Activated CD8-positive, alpha-beta T cell treated with anti-CD3 and anti-CD28 coated beads for 36 hours (primary cell): ENCODE results near the gene NEMF. TPM values are rescaled to one million over a fixed set of nuclear protein-coding genes. Genes with fewer than 3 reads are reported as not detected.

Experiments used
- ATAC-seq: fragments of 200-7000 bp; cut with Tn5 transposase; one replicate; pipeline ENCODE4 v1.10.0; 2021; ENCODE audit warnings: mild to moderate bottlenecking, moderate library complexity
- CTCF ChIA-PET: fragments of 350-600 bp; sonication (Branson Sonifier 250); formaldehyde crosslinking; loops from one replicate; lab custom pipeline; 2021; ENCODE audit warnings: antibody characterized with exemption; lab: Charles Lee
- POLR2A ChIA-PET: fragments of 350-600 bp; sonication (Branson Sonifier 250); formaldehyde crosslinking; loops from one replicate; lab custom pipeline; 2021; ENCODE audit warnings: antibody characterized with exemption; lab: Charles Lee
- DNase-seq: peaks from one replicate; pipeline ENCODE4 v3.0.0-alpha.2; 2020
- H3K27ac Mint-ChIP-seq: one replicate; pipeline ENCODE4 v1.8.0; 2021; ENCODE audit warnings: mild to moderate bottlenecking, mixed read lengths
- H3K27me3 Mint-ChIP-seq: one replicate; pipeline ENCODE4 v1.8.0; 2021; ENCODE audit warnings: mixed read lengths
- H3K36me3 Mint-ChIP-seq: one replicate; pipeline ENCODE4 v1.8.0; 2021; ENCODE audit warnings: low read depth, mixed read lengths
- H3K4me1 Mint-ChIP-seq: one replicate; pipeline ENCODE4 v1.8.0; 2021; ENCODE audit warnings: low read depth, mixed read lengths
- H3K4me3 Mint-ChIP-seq: one replicate; pipeline ENCODE4 v1.8.0; 2021; ENCODE audit warnings: mild to moderate bottlenecking, moderate library complexity, mixed read lengths
- H3K9me3 Mint-ChIP-seq: one replicate; pipeline ENCODE4 v1.8.0; 2021; ENCODE audit warnings: mixed read lengths
- intact Hi-C: fragments of 100-400 bp; cut with micrococcal nuclease; formaldehyde crosslinking; loops from one replicate; pipeline ENCODE4 v1.10.0; 2022
- total RNA-seq, 2 experiments: library from RNA; stranded (reverse); gene quantifications; one replicate each; pipeline ENCODE4 v1.2.3, GENCODE V29; 2021
- TF ChIP-seq, protein P1 (sequence below): fragments of 200-600 bp; IDR thresholded peaks from one replicate; pipeline ENCODE4 v1.8.0; 2022; ENCODE audit warnings: antibody characterized with exemption, mild to moderate bottlenecking

The NEMF gene
- total RNA-seq, 2 experiments from 2014 or later = 62.3 to 63.8 TPM

DNA sequence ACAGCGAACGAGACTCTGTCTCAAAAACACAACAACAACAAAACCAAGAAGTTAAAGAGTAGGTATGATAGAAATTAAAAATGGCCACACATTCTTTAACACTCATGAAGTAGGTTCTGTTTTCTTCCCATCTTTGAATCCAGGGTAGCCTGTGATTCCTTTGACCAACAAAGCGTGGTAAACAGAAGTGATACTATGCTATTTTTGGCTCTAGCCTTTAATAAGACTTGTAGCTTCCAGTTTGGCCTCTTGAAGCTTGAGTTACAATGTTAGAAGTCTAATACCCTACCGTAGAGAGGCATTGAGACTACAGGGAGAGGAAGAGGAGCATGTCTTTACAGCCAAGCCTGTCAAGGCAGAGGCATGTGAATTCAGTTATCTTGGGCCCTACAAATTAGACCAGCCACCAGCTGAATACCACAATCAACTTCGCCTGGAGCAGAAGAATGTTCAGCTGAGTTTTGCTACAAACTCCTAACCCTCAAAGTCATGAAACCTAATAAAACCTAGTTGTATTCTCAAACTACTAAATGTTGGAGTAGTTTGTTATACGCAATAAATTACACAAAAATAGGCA is 4.9 kb upstream of the NEMF start:
- Mint-ChIP-seq H3K4me1 (peaks cover 26% of the 10 kb centered on the region), H3K27me3 (no peaks in the 10 kb centered on the region), H3K4me3 (no peak overlapping the region), H3K9me3 (no peaks in the 10 kb centered on the region), H3K27ac (no peak overlapping the region), H3K36me3 (no peaks in the 10 kb centered on the region)
- ATAC-seq (no peak), DNase-seq (no peak)
- TF ChIP-seq, protein P1, sequence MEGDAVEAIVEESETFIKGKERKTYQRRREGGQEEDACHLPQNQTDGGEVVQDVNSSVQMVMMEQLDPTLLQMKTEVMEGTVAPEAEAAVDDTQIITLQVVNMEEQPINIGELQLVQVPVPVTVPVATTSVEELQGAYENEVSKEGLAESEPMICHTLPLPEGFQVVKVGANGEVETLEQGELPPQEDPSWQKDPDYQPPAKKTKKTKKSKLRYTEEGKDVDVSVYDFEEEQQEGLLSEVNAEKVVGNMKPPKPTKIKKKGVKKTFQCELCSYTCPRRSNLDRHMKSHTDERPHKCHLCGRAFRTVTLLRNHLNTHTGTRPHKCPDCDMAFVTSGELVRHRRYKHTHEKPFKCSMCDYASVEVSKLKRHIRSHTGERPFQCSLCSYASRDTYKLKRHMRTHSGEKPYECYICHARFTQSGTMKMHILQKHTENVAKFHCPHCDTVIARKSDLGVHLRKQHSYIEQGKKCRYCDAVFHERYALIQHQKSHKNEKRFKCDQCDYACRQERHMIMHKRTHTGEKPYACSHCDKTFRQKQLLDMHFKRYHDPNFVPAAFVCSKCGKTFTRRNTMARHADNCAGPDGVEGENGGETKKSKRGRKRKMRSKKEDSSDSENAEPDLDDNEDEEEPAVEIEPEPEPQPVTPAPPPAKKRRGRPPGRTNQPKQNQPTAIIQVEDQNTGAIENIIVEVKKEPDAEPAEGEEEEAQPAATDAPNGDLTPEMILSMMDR = no peak
- intact Hi-C loops = no loop called here
- CTCF ChIA-PET = interaction anchor here (0.8 to 1.6 kb wide), 6 partner anchors 10 to 259 kb away, joined by 3 to 7 read pairs (median 4); partner anchors contain the start of gene VCPKMT
- POLR2A ChIA-PET = no interaction called here

DNA sequence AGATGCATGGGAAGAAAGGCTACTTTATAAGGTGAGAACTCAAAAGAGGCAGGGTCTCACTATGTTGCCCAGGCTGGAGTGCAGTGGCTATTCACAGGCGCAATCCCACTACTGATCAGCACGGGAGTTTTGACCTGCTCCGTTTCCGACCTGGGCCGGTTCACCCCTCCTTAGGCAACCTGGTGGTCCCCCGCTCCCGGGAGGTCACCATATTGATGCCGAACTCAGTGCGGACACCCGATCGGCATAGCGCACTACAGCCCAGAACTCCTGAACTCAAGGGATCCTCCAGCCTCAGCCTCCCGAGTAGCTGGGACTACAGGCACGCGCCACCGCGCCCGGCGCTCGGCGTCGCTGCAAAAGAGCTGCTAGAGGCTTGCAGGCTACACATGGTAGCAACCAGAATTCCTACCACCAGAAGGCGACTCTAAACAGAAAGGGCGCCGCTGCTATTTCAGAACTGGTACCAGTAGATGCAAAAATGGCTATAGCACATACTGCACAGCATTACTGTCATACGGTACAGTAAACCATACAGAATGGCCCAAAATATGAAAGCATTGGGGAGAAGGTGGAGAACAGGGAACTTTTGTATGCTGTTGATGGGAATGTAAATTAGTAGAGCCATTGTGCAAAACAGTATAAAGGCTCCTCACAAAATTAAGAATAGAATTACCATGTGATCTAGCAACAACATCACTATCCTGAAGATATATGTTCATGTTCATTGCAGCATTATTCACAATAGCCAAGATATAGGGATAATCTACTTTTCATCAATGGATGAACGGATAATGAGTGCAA is 1.2 kb upstream of the NEMF start:
- no peaks in the 10 kb centered on the region for H3K9me3 Mint-ChIP-seq
- ChIA-PET POLR2A (interaction anchor here (0.6 to 6.8 kb wide), 5 partner anchors 10 to 268 kb away, joined by 3 to 65 read pairs (median 5); partner anchors contain the start of genes DNAAF2 and RPS29), CTCF (interaction anchor here (0.6 to 4.8 kb wide), 19 partner anchors 9 to 261 kb away, joined by 3 to 139 read pairs (median 5); partner anchors contain the start of gene DNAAF2)
- TF ChIP-seq, protein P1 = peak; percentile 52
- H3K27ac Mint-ChIP-seq = peak overlapping the region; percentile 97
- H3K4me3 Mint-ChIP-seq = peak overlapping the region; percentile 97
- H3K4me1 Mint-ChIP-seq = peaks cover 40% of the 10 kb centered on the region
- ATAC-seq (peak; percentile 50), DNase-seq (peak; percentile 81)
- intact Hi-C loops = no loop called here
- H3K27me3 Mint-ChIP-seq = no peaks in the 10 kb centered on the region
- H3K36me3 Mint-ChIP-seq = peaks cover 18% of the 10 kb centered on the region

DNA sequence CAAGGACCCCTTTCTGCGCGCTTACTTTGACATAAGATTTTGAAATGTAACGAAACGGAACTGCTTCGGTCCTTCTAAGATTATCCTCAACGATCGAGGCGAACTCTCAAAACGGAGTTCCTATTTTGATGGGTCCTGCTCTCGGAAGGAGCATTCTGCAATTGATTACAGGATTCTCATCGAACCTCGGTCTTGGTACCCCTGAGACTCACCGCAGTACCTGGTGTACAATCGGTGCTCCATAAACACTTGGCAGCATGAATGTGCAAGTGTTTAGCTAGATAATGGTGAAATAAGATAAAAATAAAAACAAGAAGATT is 530 bp upstream of the NEMF start:
- no peaks in the 10 kb centered on the region for H3K9me3 Mint-ChIP-seq
- peak; percentile 11 for ATAC-seq
- CTCF ChIA-PET = interaction anchor here (0.6 to 4.8 kb wide), 29 partner anchors 10 to 391 kb away, joined by 3 to 139 read pairs (median 5); partner anchors contain the start of genes DNAAF2 and VCPKMT

DNA sequence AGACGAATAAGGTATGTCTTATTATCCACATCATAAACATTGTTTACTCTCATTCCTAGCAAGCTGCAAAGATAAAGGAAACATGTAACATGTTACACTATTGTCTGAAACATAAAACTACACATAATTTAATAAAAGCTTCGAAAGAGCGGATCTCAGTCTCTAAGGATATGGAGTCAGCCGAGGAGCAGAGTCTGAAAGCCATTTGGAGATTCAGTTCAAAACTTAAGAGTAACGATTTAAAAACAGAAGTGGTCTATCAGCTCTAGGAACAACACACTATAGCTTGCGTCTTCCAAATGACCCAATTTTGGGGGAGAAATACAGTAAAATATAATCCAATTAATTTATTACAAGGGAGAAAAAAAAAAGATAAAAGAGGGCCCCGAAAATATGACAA is 775 bp downstream of the NEMF start:
- ChIA-PET CTCF (interaction anchor here (0.8 to 4.8 kb wide), 37 partner anchors 11 to 469 kb away, joined by 3 to 139 read pairs (median 5); partner anchors contain the start of genes DNAAF2, KLHDC2 and VCPKMT), POLR2A (interaction anchor here (0.5 to 6.8 kb wide), 17 partner anchors 9 to 892 kb away, joined by 3 to 65 read pairs (median 5); partner anchors contain the start of genes ARF6, DNAAF2, KLHDC2 and MGAT2)
- H3K27me3 Mint-ChIP-seq = no peaks in the 10 kb centered on the region
- TF ChIP-seq, protein P1 = no peak
- intact Hi-C loops = no loop called here
- peak overlapping the region; percentile 97 for H3K4me3 Mint-ChIP-seq
- H3K4me1 Mint-ChIP-seq = peaks cover 32% of the 10 kb centered on the region
- ATAC-seq = no peak
- no peaks in the 10 kb centered on the region for H3K9me3 Mint-ChIP-seq
- DNase-seq = no peak
- H3K36me3 Mint-ChIP-seq = peaks cover 18% of the 10 kb centered on the region
- H3K27ac Mint-ChIP-seq = peak overlapping the region; percentile 97

More for the DNA sequence above, 530 bp upstream of the NEMF start:
- no peaks in the 10 kb centered on the region for H3K27me3 Mint-ChIP-seq
- H3K36me3 Mint-ChIP-seq = peaks cover 18% of the 10 kb centered on the region
- peak overlapping the region; percentile 97 for H3K4me3 Mint-ChIP-seq
- H3K4me1 Mint-ChIP-seq = peaks cover 35% of the 10 kb centered on the region
- TF ChIP-seq, protein P1 = peak; percentile 24
- no peak for DNase-seq
- H3K27ac Mint-ChIP-seq = peak overlapping the region; percentile 97
- intact Hi-C loops = no loop called here
- POLR2A ChIA-PET = interaction anchor here (0.6 to 6.8 kb wide), 9 partner anchors 10 to 267 kb away, joined by 3 to 65 read pairs (median 7); partner anchors contain the start of genes ARF6, DNAAF2, MGAT2 and POLE2
